NCI-H1930 (cell line): Measurements from ENCODE around the gene LRRC58.
"Not testable (repeated sequence)": the region's sequence is repeated elsewhere in the genome, so short reads cannot be mapped to it uniquely, and the experiment has no call there.

Experiments used
- DNase-seq, 2 experiments: peaks; one replicate each; lab custom pipeline; 2025; lab: John Stamatoyannopoulos, UW

The LRRC58 gene

GRCh38 chr3:120339362-120339761, 9.8 kb downstream of the LRRC58 start:
- no peak for DNase-seq

- no peak for DNase-seq
Measured at GRCh38 chr3:120338517-120338916, 10.6 kb downstream of the LRRC58 start.

GRCh38 chr3:120332646-120333045, 16.5 kb downstream of the LRRC58 start:
- DNase-seq, result no peak

- DNase-seq, result no peak
Measured at GRCh38 chr3:120331076-120331475, 18.1 kb downstream of the LRRC58 start.

- no peak for DNase-seq
Measured at GRCh38 chr3:120326784-120327183, 22.4 kb downstream of the LRRC58 start.

- DNase-seq, result no peak
Measured at GRCh38 chr3:120324190-120324589, 25.0 kb downstream of the LRRC58 start.

GRCh38 chr3:120323761-120324160, 25.4 kb downstream of the LRRC58 start:
- DNase-seq, result not testable (repeated sequence)

GRCh38 chr3:120311863-120312794, 37.0 kb downstream of the LRRC58 start:
- no peak for DNase-seq

GRCh38 chr3:120306519-120307455, 42.4 kb downstream of the LRRC58 start:
- no peak for DNase-seq

- DNase-seq, result no peak
Measured at GRCh38 chr3:120304616-120305015, 44.5 kb downstream of the LRRC58 start.

GRCh38 chr3:120302361-120302760, 46.8 kb downstream of the LRRC58 start:
- no peak for DNase-seq

GRCh38 chr3:120300971-120301370, 48.2 kb downstream of the LRRC58 start:
- no peak for DNase-seq

GRCh38 chr3:120299403-120299802, 49.8 kb downstream of the LRRC58 start:
- DNase-seq, result no peak

GRCh38 chr3:120298996-120299395, 50.2 kb downstream of the LRRC58 start:
- DNase-seq, result no peak

- DNase-seq, result not testable (repeated sequence)
Measured at GRCh38 chr3:120291552-120291951, 57.6 kb downstream of the LRRC58 start.

- DNase-seq, result no peak
Measured at GRCh38 chr3:120289636-120290035, 59.5 kb downstream of the LRRC58 start.

GRCh38 chr3:120286465-120286864, 62.7 kb downstream of the LRRC58 start:
- no peak for DNase-seq

- no peak for DNase-seq
Measured at GRCh38 chr3:120285508-120285841, 63.7 kb downstream of the LRRC58 start.

GRCh38 chr3:120284747-120285507, 64.2 kb downstream of the LRRC58 start, which contains the start of gene GPR156:
Gene GPR156, minus strand, starts transcription at chr3:120285222. Its CDS starts 41,124 bp downstream, at chr3:120244098.
- DNase-seq, result peak; percentile 41 to 46

GRCh38 chr3:120281261-120281660, 67.9 kb downstream of the LRRC58 start:
- no peak for DNase-seq

- DNase-seq, result no peak
Measured at GRCh38 chr3:120280566-120280965, 68.6 kb downstream of the LRRC58 start.

GRCh38 chr3:120280026-120280425, 69.1 kb downstream of the LRRC58 start:
- no peak for DNase-seq
